LNCaP clone FGC (cell line): ENCODE data around the gene AMN.
"Not testable (repeated sequence)": the region's sequence is repeated elsewhere in the genome, so short reads cannot be mapped to it uniquely, and the experiment has no call there.

ENCODE experiments used
- DNase-seq: peaks from one replicate; pipeline ENCODE4 v3.0.0-alpha.2; 2011; ENCODE audit warnings: low read depth
- H3K4me3 ChIP-seq: 2 replicates; pipeline ENCODE4 v1.5.1; 2011; ENCODE audit warnings: mild to moderate bottlenecking, low read depth, low read length, control low read depth
- CTCF ChIP-seq: IDR thresholded peaks from 2 replicates; pipeline ENCODE4 v1.5.1; 2012; ENCODE audit warnings: mild to moderate bottlenecking; ENCODE audit not compliant: control insufficient read depth, insufficient read depth; ENCODE audit errors: extremely low read depth

AMN gene

GRCh38 chr14:102924632-102925588 lies 2.4 kb downstream of the AMN start:
- H3K4me3 ChIP-seq: no peak overlapping the region
- no peak for DNase-seq
- no peak for TF ChIP-seq CTCF

GRCh38 chr14:102925646-102926045 lies 3.2 kb downstream of the AMN start:
- no peak overlapping the region for H3K4me3 ChIP-seq
- no peak for TF ChIP-seq CTCF
- DNase-seq: no peak

GRCh38 chr14:102926104-102926503 lies 3.6 kb downstream of the AMN start:
- no peak for TF ChIP-seq CTCF
- H3K4me3 ChIP-seq: no peak overlapping the region
- no peak for DNase-seq

GRCh38 chr14:102926840-102927239 lies 4.4 kb downstream of the AMN start:
- not testable (repeated sequence) for H3K4me3 ChIP-seq, DNase-seq

GRCh38 chr14:102927346-102927877 lies 4.9 kb downstream of the AMN start:
- H3K4me3 ChIP-seq: no peak overlapping the region
- DNase-seq: no peak
- no peak for TF ChIP-seq CTCF

- DNase-seq: no peak
- no peak overlapping the region for H3K4me3 ChIP-seq
- TF ChIP-seq CTCF: no peak
These were observed 5.5 kb downstream of the AMN start for GRCh38 chr14:102927878-102928411.

GRCh38 chr14:102928412-102929240 lies 6.2 kb downstream of the AMN start:
- no peak for TF ChIP-seq CTCF
- no peak overlapping the region for H3K4me3 ChIP-seq
- DNase-seq: no peak
